ENCODE measurements around the gene GHR.

Gene GHR

DNA sequence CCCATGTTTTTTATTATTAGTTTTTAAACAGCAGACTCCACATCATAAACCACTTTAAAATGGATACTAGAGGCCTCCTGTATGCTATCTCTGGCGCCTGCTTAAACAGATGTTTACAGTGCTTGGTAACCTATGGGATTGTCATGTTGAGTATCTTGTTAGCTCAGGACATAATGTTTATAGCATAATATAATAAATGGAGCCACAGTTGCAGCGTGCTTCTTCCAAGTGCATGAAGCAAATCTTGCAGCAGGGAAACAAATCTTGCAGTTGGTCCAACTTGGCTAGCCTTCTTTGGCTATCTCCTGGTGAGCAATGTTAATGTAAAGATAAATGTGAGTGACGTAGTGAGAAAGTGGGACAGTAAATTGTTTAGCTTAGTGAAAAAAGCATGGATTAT, 2.8 kb downstream of the GHR start:
- TF ChIP-seq, protein P1, sequence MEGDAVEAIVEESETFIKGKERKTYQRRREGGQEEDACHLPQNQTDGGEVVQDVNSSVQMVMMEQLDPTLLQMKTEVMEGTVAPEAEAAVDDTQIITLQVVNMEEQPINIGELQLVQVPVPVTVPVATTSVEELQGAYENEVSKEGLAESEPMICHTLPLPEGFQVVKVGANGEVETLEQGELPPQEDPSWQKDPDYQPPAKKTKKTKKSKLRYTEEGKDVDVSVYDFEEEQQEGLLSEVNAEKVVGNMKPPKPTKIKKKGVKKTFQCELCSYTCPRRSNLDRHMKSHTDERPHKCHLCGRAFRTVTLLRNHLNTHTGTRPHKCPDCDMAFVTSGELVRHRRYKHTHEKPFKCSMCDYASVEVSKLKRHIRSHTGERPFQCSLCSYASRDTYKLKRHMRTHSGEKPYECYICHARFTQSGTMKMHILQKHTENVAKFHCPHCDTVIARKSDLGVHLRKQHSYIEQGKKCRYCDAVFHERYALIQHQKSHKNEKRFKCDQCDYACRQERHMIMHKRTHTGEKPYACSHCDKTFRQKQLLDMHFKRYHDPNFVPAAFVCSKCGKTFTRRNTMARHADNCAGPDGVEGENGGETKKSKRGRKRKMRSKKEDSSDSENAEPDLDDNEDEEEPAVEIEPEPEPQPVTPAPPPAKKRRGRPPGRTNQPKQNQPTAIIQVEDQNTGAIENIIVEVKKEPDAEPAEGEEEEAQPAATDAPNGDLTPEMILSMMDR (IDR thresholded peaks at IDR 0.05) = no peak

DNA sequence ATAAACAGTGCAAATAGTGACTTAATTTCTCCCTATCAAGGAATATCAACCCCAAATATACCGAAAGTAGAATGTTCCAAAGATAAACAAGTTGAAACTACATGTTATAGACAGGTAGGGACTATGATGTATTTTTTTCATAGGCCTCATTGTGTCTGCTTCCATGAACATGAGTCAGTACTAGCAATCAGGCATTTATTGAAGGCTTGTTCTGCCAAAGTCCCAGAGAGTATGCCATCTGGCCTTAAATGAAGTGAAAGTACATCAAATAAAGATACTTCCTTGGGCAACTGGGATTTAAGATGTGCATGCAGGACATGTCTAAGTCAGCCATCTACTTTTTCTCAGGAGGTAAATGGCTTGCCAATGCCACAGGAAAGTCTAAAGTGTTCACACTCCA, 6.5 kb downstream of the GHR start:
- TF ChIP-seq, protein P1 (IDR thresholded peaks at IDR 0.05) = no peak

DNA sequence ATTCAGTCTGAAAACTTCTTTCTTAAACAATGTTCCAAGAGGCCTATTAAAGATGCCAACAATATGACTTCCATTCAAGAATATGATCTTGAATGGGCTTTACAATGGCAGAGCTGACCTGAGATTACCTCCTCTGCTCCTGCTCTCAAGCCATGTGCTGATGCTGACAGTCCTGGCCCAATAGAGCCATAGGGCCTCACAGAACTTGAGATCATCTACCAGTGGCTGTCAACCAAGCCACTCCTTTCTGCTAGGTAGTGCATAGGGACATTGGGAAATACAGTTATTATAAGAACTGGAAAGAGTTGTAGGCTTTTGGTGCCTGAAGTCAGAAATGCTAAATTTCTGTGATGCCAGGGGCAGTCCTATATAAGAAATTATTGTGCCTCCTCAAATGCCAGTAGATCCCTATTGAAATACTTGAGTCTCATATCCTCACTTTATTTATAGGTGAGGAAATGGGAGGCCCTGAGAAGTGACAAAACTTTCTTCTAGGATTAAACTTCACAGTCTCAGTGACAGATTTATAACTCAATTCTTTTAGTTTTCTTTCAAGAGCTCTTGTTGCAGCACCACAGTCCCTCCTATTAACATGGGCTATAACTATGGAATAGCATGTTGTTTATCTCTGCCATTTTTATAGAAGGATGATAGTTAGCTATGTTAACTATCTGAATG, 10.9 kb downstream of the GHR start:
- TF ChIP-seq, protein P1 (IDR thresholded peaks at IDR 0.05) = no peak

DNA sequence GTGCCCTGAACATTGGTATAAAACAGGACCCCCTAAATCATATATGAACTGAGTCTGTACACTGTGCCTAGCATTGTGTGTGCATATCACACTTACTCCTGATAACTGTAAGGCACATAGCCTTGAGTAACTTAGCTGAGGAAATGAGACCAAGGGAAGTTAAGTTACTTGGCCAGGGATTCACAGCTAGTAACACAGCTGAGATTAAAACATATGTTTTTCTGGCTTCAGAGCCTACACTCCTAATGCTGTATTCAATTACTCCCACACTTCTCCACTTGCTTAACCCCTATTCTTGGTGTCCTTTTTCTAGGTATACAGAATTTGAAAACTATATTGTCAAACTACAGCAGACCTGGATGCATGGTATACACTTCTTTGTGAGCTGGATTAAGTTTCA, 12.8 kb downstream of the GHR start:
- TF ChIP-seq, protein P1 (IDR thresholded peaks at IDR 0.05) = no peak

DNA sequence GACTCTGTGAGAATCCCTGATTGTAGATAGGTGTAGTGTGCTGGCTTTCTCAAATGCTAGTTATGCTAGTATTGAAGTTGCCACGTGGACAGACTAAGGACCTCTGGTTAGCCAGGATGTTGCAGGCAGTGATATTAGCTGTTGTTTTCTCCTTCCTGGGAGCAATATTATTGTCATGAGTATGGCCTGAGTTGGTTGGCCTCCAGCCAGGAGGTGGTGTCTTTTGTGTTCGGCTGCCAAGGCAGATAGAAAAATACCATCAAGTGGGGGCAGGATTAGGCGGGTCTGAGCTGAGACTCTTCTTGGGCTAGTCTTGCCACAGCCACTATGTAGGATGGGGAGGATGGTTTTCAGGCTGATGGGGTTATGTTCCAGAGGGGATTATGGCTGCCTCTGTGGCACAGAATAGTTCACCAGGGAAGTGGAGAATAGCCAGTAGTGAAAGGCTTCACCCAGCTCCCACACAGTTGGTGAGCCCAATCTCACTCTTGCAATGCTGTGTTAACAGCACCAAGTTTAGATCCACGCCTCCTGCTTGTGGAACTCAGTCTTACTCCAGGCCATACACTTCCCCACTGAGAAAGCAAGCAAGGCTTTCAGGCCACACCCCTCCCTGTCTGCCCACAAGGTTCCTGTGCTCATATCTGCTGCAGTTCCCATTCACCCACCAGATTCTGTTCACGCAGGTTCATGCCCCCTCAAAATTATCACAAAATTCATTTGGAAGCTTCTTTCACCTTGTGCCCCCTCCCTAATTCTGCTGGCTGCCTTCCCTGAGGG, 31.2 kb downstream of the GHR start:
- TF ChIP-seq, protein P1 (IDR thresholded peaks at IDR 0.05) = no peak

DNA sequence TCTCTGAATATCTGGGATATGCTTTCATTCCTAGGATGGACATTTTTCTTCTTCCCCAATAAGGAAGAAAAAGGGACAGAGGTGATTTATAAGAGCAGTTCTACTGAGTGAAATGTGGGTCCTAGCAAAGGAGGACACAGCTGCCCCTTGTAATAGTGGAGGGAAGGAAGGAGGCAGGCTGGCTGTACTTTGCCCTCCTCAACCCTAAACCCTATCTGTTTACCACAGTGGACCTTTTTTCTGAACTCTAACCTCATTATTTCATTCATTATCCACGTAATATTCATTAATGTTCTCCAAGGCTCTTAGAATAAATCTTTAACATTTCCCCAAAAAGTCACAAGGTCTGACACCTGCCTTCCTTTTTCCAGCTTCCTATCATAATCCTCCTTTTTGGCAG, 37.8 kb downstream of the GHR start:
- TF ChIP-seq, protein P1 (IDR thresholded peaks at IDR 0.05) = no peak

DNA sequence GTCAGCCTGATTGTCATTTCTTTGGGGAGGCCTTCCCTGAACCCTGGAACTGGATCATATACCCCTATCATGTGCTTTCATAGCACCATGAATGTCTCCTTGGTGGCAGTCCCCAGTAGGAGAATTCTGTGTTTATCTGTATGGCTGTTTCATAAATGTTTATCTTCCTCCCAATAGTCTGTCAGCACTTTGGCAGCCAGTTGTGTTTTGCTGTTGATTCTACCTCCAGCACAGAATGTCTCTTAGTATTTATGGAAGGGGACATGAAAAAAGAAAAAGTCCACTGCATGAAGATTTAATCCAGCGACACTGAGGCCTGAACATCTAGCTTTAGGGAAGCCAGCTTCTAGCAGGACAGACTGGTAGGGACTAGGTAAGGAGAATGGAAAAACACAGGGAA, 38.3 kb downstream of the GHR start:
- TF ChIP-seq, protein P1 (IDR thresholded peaks at IDR 0.05) = no peak

Measured in LNCAP (cell line).